ENCODE measurements around the gene MAP6. TPM values are rescaled to one million over a fixed set of nuclear protein-coding genes. Genes with fewer than 3 reads are reported as not detected.

The MAP6 gene
- total RNA-seq, 1 experiment from 2014 or later, result not detected

DNA sequence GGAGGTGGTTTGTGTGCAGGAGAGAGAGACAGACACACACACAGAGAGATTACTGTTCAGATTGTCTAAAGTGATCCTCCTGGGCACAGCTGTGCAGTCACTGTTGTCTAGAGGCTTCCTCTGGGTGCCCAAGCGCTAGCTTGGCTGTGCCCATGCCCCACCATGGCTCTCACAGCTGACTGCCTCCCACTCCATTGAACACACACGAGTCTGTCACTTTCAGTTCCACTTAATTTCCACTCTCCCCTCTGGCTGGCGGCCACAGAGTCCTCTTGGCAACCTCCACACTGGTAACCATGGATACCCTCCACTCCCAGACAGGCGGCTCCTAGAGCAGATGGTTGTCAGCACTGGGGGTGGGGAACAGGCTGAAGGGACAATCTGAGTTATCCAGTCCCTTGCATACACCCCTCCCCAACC lies 29.1 kb downstream of the MAP6 start (continued):
- TF ChIP-seq JUND (IDR thresholded peaks at IDR 0.05), result no peak

DNA sequence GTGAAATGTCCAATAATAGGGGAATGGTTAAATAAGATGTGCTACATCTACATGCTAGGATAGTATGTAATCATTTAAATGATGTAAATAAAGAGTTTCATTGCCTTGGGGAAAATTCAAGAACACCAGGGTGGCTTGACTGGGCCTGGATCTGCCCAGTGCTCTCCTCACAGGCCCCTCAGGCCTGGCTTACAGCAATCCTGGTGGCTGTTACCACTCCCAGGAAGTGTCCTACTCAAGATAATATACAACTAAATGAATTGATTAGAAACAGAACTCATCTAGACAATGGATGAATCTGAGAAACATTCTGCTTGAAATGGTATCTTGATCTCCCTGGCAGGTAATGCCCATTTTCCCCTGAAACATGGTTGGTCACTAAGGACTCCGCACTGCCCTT lies 30.8 kb downstream of the MAP6 start:
- no TSS peak for BruUV-seq (replicated peaks)
- no peaks in the 10 kb centered on the region for H3K9me3 ChIP-seq (ENCODE audit: control insufficient read depth in 1 of 2, insufficient read depth in 1 of 2, low read depth in 1 of 2, low read length in 2 of 2)
- H3K79me2 ChIP-seq (ENCODE audit: insufficient read depth, low read length), result no peaks in the 10 kb centered on the region
- CTCF ChIA-PET, result no interaction called here
- POLR2A ChIA-PET, result no interaction called here
- no peak overlapping the region for H2AFZ ChIP-seq (ENCODE audit: low read depth, low read length, poor library complexity, severe bottlenecking)
- no peaks in the 10 kb centered on the region for H3K9me2 ChIP-seq (ENCODE audit: insufficient read depth)
- no peaks in the 10 kb centered on the region for H3K4me1 ChIP-seq (ENCODE audit: control insufficient read depth in 1 of 2, insufficient read depth in 2 of 2, low read length in 2 of 2)
- peaks cover 11% of the 10 kb centered on the region for H3K27me3 ChIP-seq (ENCODE audit: insufficient read depth, low read length)
- no peak overlapping the region for H3K4me3 ChIP-seq (replicated peaks in 1 of 2; ENCODE audit: low read depth in 1 of 2, low read length in 2 of 2)
- no peak for DNase-seq (ENCODE audit: low read depth, low spot score)
- intact Hi-C loops (cut with micrococcal nuclease), result no loop called here
- no peak overlapping the region for H3K4me2 ChIP-seq (ENCODE audit: low read length)
- RAD21 ChIA-PET (ENCODE audit: low non-redundant PET in 1 of 2, low total read pairs in 2 of 2, uncharacterized antibody in 2 of 2, unreplicated experiment in 2 of 2), result no interaction called here
- H3K9ac ChIP-seq (ENCODE audit: low read length), result no peak overlapping the region
- TF ChIP-seq, protein P1, sequence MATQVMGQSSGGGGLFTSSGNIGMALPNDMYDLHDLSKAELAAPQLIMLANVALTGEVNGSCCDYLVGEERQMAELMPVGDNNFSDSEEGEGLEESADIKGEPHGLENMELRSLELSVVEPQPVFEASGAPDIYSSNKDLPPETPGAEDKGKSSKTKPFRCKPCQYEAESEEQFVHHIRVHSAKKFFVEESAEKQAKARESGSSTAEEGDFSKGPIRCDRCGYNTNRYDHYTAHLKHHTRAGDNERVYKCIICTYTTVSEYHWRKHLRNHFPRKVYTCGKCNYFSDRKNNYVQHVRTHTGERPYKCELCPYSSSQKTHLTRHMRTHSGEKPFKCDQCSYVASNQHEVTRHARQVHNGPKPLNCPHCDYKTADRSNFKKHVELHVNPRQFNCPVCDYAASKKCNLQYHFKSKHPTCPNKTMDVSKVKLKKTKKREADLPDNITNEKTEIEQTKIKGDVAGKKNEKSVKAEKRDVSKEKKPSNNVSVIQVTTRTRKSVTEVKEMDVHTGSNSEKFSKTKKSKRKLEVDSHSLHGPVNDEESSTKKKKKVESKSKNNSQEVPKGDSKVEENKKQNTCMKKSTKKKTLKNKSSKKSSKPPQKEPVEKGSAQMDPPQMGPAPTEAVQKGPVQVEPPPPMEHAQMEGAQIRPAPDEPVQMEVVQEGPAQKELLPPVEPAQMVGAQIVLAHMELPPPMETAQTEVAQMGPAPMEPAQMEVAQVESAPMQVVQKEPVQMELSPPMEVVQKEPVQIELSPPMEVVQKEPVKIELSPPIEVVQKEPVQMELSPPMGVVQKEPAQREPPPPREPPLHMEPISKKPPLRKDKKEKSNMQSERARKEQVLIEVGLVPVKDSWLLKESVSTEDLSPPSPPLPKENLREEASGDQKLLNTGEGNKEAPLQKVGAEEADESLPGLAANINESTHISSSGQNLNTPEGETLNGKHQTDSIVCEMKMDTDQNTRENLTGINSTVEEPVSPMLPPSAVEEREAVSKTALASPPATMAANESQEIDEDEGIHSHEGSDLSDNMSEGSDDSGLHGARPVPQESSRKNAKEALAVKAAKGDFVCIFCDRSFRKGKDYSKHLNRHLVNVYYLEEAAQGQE (IDR thresholded peaks at IDR 0.05; ENCODE audit: low read depth), result no peak
- TF ChIP-seq SIN3A (IDR thresholded peaks at IDR 0.05; ENCODE audit: low read depth) (no peak), ELF1 (IDR thresholded peaks at IDR 0.05; ENCODE audit: borderline replicate concordance, low read depth) (no peak), RAD21 (IDR thresholded peaks at IDR 0.05; ENCODE audit: low read depth) (no peak), SP1 (IDR thresholded peaks at IDR 0.05; ENCODE audit: low read depth) (no peak), JUND (IDR thresholded peaks at IDR 0.05) (no peak)
- TF ChIP-seq, protein P2, sequence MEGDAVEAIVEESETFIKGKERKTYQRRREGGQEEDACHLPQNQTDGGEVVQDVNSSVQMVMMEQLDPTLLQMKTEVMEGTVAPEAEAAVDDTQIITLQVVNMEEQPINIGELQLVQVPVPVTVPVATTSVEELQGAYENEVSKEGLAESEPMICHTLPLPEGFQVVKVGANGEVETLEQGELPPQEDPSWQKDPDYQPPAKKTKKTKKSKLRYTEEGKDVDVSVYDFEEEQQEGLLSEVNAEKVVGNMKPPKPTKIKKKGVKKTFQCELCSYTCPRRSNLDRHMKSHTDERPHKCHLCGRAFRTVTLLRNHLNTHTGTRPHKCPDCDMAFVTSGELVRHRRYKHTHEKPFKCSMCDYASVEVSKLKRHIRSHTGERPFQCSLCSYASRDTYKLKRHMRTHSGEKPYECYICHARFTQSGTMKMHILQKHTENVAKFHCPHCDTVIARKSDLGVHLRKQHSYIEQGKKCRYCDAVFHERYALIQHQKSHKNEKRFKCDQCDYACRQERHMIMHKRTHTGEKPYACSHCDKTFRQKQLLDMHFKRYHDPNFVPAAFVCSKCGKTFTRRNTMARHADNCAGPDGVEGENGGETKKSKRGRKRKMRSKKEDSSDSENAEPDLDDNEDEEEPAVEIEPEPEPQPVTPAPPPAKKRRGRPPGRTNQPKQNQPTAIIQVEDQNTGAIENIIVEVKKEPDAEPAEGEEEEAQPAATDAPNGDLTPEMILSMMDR (IDR thresholded peaks at IDR 0.05 in 2 of 3, conservative IDR thresholded peaks at IDR 0.05 in 1 of 3; ENCODE audit: borderline replicate concordance in 1 of 3, insufficient read depth in 1 of 3, low read depth in 2 of 3, low read length in 2 of 3), result no peak
- H4K20me1 ChIP-seq (ENCODE audit: insufficient read depth), result no peaks in the 10 kb centered on the region
- ATAC-seq, result no peak
- no peaks in the 10 kb centered on the region for H3K36me3 ChIP-seq (ENCODE audit: control insufficient read depth in 1 of 2, insufficient read depth in 2 of 2, low read length in 2 of 2)
- H3K27ac ChIP-seq (ENCODE audit: low read depth, low read length), result no peak overlapping the region
